WTC11 (cell line): ENCODE results near the gene CELF4. TPM values are rescaled to one million over a fixed set of nuclear protein-coding genes. Genes with fewer than 3 reads are reported as not detected.

Experiments
- ATAC-seq: fragments of 200-7000 bp; cut with Tn5 transposase; 2 replicates; pipeline ENCODE4 v1.10.0; 2021; ENCODE audit warnings: mild to moderate bottlenecking, moderate library complexity
- CTCF ChIA-PET: fragments of 300-600 bp; sonication (Branson Sonifier 250); formaldehyde crosslinking; loops from one replicate; lab custom pipeline; 2021; ENCODE audit warnings: antibody characterized with exemption; lab: Charles Lee
- POLR2A ChIA-PET: fragments of 350-600 bp; sonication (Branson Sonifier 250); formaldehyde crosslinking; loops from one replicate; lab custom pipeline; 2021; ENCODE audit warnings: antibody characterized with exemption; lab: Charles Lee
- DNase-seq: peaks from one replicate; pipeline ENCODE4 v3.0.0; 2021; ENCODE audit warnings: low spot score
- H3K27ac Mint-ChIP-seq: 2 replicates; pipeline ENCODE4 v1.8.0; 2021; ENCODE audit warnings: mixed read lengths
- H3K27me3 Mint-ChIP-seq: 2 replicates; pipeline ENCODE4 v1.8.0; 2021; ENCODE audit warnings: low read depth, mild to moderate bottlenecking, moderate library complexity, mixed read lengths
- H3K36me3 Mint-ChIP-seq: 2 replicates; pipeline ENCODE4 v1.8.0; 2021; ENCODE audit warnings: mixed read lengths
- H3K4me1 Mint-ChIP-seq: 2 replicates; pipeline ENCODE4 v1.8.0; 2022; ENCODE audit warnings: mixed read lengths
- H3K4me3 Mint-ChIP-seq: 2 replicates; pipeline ENCODE4 v1.8.0; 2021; ENCODE audit warnings: mild to moderate bottlenecking, moderate library complexity, mixed read lengths
- H3K9me3 Mint-ChIP-seq: 2 replicates; pipeline ENCODE4 v1.8.0; 2021; ENCODE audit warnings: mixed read lengths
- CBFB ChIP-seq: sonication (generic); formaldehyde crosslinking; IDR thresholded peaks from 2 replicates; pipeline ENCODE4 v1.8.1; 2022; ENCODE audit warnings: mild to moderate bottlenecking, low read depth, missing genetic modification reagents
- CREB1 ChIP-seq: sonication (generic); formaldehyde crosslinking; IDR thresholded peaks from 2 replicates; pipeline ENCODE4 v1.8.0; 2023; ENCODE audit warnings: mild to moderate bottlenecking, missing genetic modification reagents
- CREM ChIP-seq: sonication (generic); formaldehyde crosslinking; IDR thresholded peaks from 2 replicates; pipeline ENCODE4 v1.8.1; 2022; ENCODE audit warnings: mild to moderate bottlenecking, missing genetic modification reagents, moderate library complexity
- CTCF ChIP-seq: fragments of 200-600 bp; IDR thresholded peaks from 2 replicates; pipeline ENCODE4 v1.8.0; 2022; ENCODE audit warnings: antibody characterized with exemption
- E2F1 ChIP-seq: sonication (generic); formaldehyde crosslinking; IDR thresholded peaks from 2 replicates; pipeline ENCODE4 v1.8.0; 2022; ENCODE audit warnings: mild to moderate bottlenecking, missing genetic modification reagents
- EMX1 ChIP-seq: fragments of 250-450 bp; sonication (Bioruptor Pico); IDR thresholded peaks from 2 replicates; pipeline ENCODE4 v1.8.0; 2021; ENCODE audit warnings: mild to moderate bottlenecking
- FOXJ3 ChIP-seq: sonication (generic); formaldehyde crosslinking; IDR thresholded peaks from 2 replicates; pipeline ENCODE4 v1.9.0; 2021; ENCODE audit warnings: missing genetic modification reagents, mild to moderate bottlenecking, borderline replicate concordance
- GTF2I ChIP-seq: fragments of 250-450 bp; sonication (Bioruptor Pico); conservative IDR thresholded peaks from 2 replicates; pipeline ENCODE4 v1.4.0; 2021; ENCODE audit warnings: mild to moderate bottlenecking
- HMGXB4 ChIP-seq: sonication (generic); formaldehyde crosslinking; IDR thresholded peaks from 2 replicates; pipeline ENCODE4 v1.8.1; 2023; ENCODE audit warnings: mild to moderate bottlenecking, moderate library complexity, missing genetic modification reagents
- KAT7 ChIP-seq: sonication (generic); formaldehyde crosslinking; IDR thresholded peaks from 2 replicates; pipeline ENCODE4 v1.8.1; 2023; ENCODE audit warnings: missing genetic modification reagents, mild to moderate bottlenecking, borderline replicate concordance
- NFE2L1 ChIP-seq: sonication (generic); formaldehyde crosslinking; IDR thresholded peaks from 2 replicates; pipeline ENCODE4 v1.8.1; 2023; ENCODE audit warnings: missing genetic modification reagents
- NR3C1 ChIP-seq: sonication (generic); formaldehyde crosslinking; conservative IDR thresholded peaks from 2 replicates; pipeline ENCODE4 v1.8.1; 2023; ENCODE audit warnings: low read depth, mild to moderate bottlenecking, missing genetic modification reagents
- OVOL2 ChIP-seq: fragments of 250-450 bp; sonication (Bioruptor Pico); IDR thresholded peaks from 2 replicates; pipeline ENCODE4 v1.9.0; 2021; ENCODE audit warnings: mild to moderate bottlenecking, borderline replicate concordance
- RELA ChIP-seq: sonication (generic); formaldehyde crosslinking; IDR thresholded peaks from 2 replicates; pipeline ENCODE4 v1.8.1; 2022; ENCODE audit warnings: missing genetic modification reagents, mild to moderate bottlenecking, borderline replicate concordance
- SMAD4 ChIP-seq: sonication (generic); formaldehyde crosslinking; IDR thresholded peaks from 2 replicates; pipeline ENCODE4 v1.8.0; 2022; ENCODE audit warnings: mild to moderate bottlenecking, missing genetic modification reagents
- TEAD1 ChIP-seq: sonication (generic); formaldehyde crosslinking; IDR thresholded peaks from 2 replicates; pipeline ENCODE4 v1.8.0; 2022; ENCODE audit warnings: mild to moderate bottlenecking, missing genetic modification reagents
- ZNF121 ChIP-seq: sonication (generic); formaldehyde crosslinking; IDR thresholded peaks from 2 replicates; pipeline ENCODE4 v1.8.0; 2023; ENCODE audit warnings: missing genetic modification reagents
- ZNF232 ChIP-seq: sonication (generic); formaldehyde crosslinking; IDR thresholded peaks from 2 replicates; pipeline ENCODE4 v1.8.0; 2022; ENCODE audit warnings: mild to moderate bottlenecking, missing genetic modification reagents
- ZNF317 ChIP-seq: sonication (generic); formaldehyde crosslinking; IDR thresholded peaks from 2 replicates; pipeline ENCODE4 v1.8.1; 2023; ENCODE audit warnings: low read depth, mild to moderate bottlenecking, moderate library complexity, missing genetic modification reagents, borderline replicate concordance
- ZSCAN18 ChIP-seq: fragments of 250-450 bp; sonication (Bioruptor Pico); IDR thresholded peaks from 2 replicates; pipeline ENCODE4 v2.1.2; 2022; ENCODE audit warnings: mild to moderate bottlenecking, moderate library complexity
- total RNA-seq: library from RNA; stranded (reverse); gene quantifications from 3 replicates; pipeline ENCODE4 v1.2.3, GENCODE V29; 2021
- TF ChIP-seq, protein P1 (sequence below): fragments of 250-450 bp; sonication (Bioruptor Pico); IDR thresholded peaks from 2 replicates; pipeline ENCODE4 v1.9.0; 2021; ENCODE audit warnings: moderate library complexity, mild to moderate bottlenecking, inconsistent platforms, borderline replicate concordance

Gene CELF4
- total RNA-seq, 1 experiment from 2014 or later = 2.9 TPM

DNA sequence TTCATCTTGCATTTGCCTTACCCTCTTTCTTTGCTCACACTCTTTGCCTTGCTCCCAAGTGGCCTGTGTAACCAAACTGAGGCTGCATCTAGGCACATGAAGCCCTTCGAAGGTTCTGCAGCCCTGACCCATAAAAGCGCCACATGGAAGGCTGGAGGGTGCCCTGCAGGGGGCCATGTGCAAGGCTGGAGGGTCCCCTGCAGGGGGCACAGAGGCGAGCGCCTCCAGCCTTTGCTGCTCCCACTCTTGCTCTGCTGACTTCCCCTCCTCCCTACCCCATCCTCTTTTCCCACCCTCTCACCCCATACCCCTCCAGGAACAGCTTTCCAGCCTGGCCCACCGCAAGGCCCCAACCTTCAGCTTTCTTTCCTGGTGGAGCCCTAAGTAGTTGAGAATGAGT lies 317.3 kb downstream of the CELF4 start:
- no peak for ATAC-seq
- Mint-ChIP-seq H3K27me3 (peaks cover 56% of the 10 kb centered on the region), H3K27ac (no peak overlapping the region), H3K4me3 (no peak overlapping the region), H3K36me3 (no peaks in the 10 kb centered on the region), H3K9me3 (no peaks in the 10 kb centered on the region), H3K4me1 (peaks cover 22% of the 10 kb centered on the region)
- no peak for DNase-seq
- ChIA-PET POLR2A (no interaction called here), CTCF (interaction anchor here (1.0 kb wide), 1 partner anchor 229 kb away, joined by 3 read pairs; no protein-coding TSS in a partner anchor)
- TF ChIP-seq OVOL2 (CRISPR knock-in tag) (no peak), NR3C1 (no peak), FOXJ3 (CRISPR knock-in tag) (no peak), RELA (CRISPR knock-in tag) (no peak), HMGXB4 (no peak), TEAD1 (CRISPR knock-in tag) (no peak), CBFB (CRISPR knock-in tag) (no peak), CREM (CRISPR knock-in tag) (no peak), CREB1 (CRISPR knock-in tag) (no peak), GTF2I (CRISPR knock-in tag) (no peak)
- TF ChIP-seq, protein P1, sequence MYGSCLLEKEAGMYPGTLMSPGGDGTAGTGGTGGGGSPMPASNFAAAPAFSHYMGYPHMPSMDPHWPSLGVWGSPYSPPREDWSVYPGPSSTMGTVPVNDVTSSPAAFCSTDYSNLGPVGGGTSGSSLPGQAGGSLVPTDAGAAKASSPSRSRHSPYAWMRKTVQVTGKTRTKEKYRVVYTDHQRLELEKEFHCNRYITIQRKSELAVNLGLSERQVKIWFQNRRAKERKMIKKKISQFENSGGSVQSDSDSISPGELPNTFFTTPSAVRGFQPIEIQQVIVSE (CRISPR knock-in tag) = no peak

GRCh38 chr18:37247497-37248161 lies 318.0 kb downstream of the CELF4 start:
- CTCF ChIA-PET = no interaction called here
- Mint-ChIP-seq H3K27ac (no peak overlapping the region), H3K4me3 (no peak overlapping the region), H3K9me3 (no peaks in the 10 kb centered on the region)
- ATAC-seq (no peak), DNase-seq (no peak)
- POLR2A ChIA-PET = no interaction called here
- TF ChIP-seq E2F1 (CRISPR knock-in tag) (no peak), ZNF121 (CRISPR knock-in tag) (no peak), ZNF232 (CRISPR knock-in tag) (no peak), KAT7 (CRISPR knock-in tag) (no peak), ZSCAN18 (no peak), ZNF317 (CRISPR knock-in tag) (no peak), EMX1 (CRISPR knock-in tag) (no peak), SMAD4 (no peak), CTCF (no peak), NFE2L1 (no peak), TEAD1 (CRISPR knock-in tag) (no peak)
- TF ChIP-seq, protein P1 (CRISPR knock-in tag) = no peak
- TF ChIP-seq, all 79 proteins: peak for 0
- Mint-ChIP-seq H3K27me3 (peaks cover 52% of the 10 kb centered on the region), H3K36me3 (no peaks in the 10 kb centered on the region), H3K4me1 (peaks cover 18% of the 10 kb centered on the region)
